NT2/D1 (cell line): ENCODE data around the gene BTC.

Experiments
- YY1 ChIP-seq: IDR thresholded peaks from 2 replicates; pipeline ENCODE4 v1.6.1; 2011; ENCODE audit not compliant: insufficient read length, insufficient read depth
- ZNF274 ChIP-seq: IDR thresholded peaks from 2 replicates; pipeline ENCODE4 v1.6.1; 2011; ENCODE audit warnings: mild to moderate bottlenecking, low read depth, low read length

DNA sequence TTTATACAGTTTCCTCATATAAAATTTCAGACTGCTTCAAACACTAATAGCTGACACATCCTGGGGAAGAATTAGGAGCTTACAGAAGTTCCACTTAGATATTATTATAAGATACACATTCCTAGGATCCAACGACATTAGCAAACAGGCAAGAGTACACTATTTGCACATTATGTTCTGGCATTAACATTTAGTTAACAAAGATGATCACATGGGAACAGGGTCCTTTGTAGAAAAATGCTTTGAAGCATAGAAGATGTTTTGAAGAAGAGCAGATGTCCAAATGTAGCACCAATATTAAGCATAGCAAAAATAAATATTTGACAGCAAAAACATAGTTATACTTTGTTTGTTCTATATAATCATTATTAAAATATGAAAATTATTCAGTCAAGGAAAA is 52.1 kb downstream of the BTC start:
- TF ChIP-seq ZNF274 = no peak
- TF ChIP-seq YY1 = no peak
